Measurements from ENCODE around the gene SLC35A4.

- TF ChIP-seq CTCF (IDR thresholded peaks at IDR 0.05 in 8 of 11, conservative IDR thresholded peaks at IDR 0.05 in 3 of 11) (no peak), POLR2A (IDR thresholded peaks at IDR 0.05) (no peak), POLR2AphosphoS5 (IDR thresholded peaks at IDR 0.05) (no peak)
Observed at GRCh38 chr5:140565024-140565779, 574 bp downstream of the SLC35A4 start.
